ENCODE measurements around the gene SPECC1. TPM values are rescaled to one million over a fixed set of nuclear protein-coding genes. Genes with fewer than 3 reads are reported as not detected.
A peak's percentile ranks its signal among the peaks of the same experiment; 100 is the strongest.

The SPECC1 gene
- total RNA-seq, 2 donors from 2014 or later, result 15.8 to 17.4 TPM

DNA sequence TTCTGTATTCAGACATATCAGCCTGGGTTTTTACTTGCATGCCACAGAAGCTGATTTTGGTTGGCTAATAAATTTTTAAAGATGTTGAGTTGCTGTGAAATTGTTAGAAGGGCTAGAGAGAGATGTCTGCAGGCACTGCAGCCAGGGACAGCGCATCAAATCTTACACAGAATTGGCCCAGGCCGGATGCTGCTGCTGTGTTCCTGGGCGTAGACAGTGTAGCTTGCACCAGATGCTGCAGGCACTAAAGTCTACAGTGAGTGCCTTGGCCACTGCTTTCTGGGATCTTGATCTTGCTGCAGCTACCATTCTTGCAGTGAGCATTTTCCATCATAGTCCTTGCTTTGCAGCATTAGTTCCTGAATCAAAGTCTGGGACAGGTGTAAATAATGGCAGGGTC lies 169.9 kb downstream of the SPECC1 start:
- no peaks in the 10 kb centered on the region for H3K27me3 ChIP-seq
- TF ChIP-seq CTCF (IDR thresholded peaks at IDR 0.05), result no peak
- TF ChIP-seq POLR2A (IDR thresholded peaks at IDR 0.05), result no peak
- H3K9me3 ChIP-seq, result no peaks in the 10 kb centered on the region
- intact Hi-C loops (cut with DNase I), result no loop called here
- 94 to 100% methylated on average over 3 of the region's 3 CpGs for WGBS, 2 donors
- no peaks in the 10 kb centered on the region for H3K4me1 ChIP-seq
- no peaks in the 10 kb centered on the region for H3K36me3 ChIP-seq (replicated peaks in 1 of 2; ENCODE audit: insufficient read depth in 1 of 2, low read depth in 2 of 2)
- ATAC-seq (no peak), DNase-seq (no peak)
- H3K27ac ChIP-seq, result no peak overlapping the region
- no peak overlapping the region for H3K4me3 ChIP-seq

- DNase-seq (no peak), ATAC-seq (no peak)
- no peaks in the 10 kb centered on the region for H3K27me3 ChIP-seq
- intact Hi-C loops (cut with DNase I), result no loop called here
- H3K4me3 ChIP-seq, result no peak overlapping the region
- no peaks in the 10 kb centered on the region for H3K4me1 ChIP-seq
- 96 to 98% methylated on average over 1 of the region's 1 CpG for WGBS, 2 donors
- H3K27ac ChIP-seq, result no peak overlapping the region
- H3K36me3 ChIP-seq (replicated peaks in 1 of 2; ENCODE audit: insufficient read depth in 1 of 2, low read depth in 2 of 2), result no peaks in the 10 kb centered on the region
- no peaks in the 10 kb centered on the region for H3K9me3 ChIP-seq
- TF ChIP-seq CTCF (IDR thresholded peaks at IDR 0.05), result no peak
- TF ChIP-seq POLR2A (IDR thresholded peaks at IDR 0.05), result no peak
Measured at GRCh38 chr17:20180661-20181060, 171.5 kb downstream of the SPECC1 start.

DNA sequence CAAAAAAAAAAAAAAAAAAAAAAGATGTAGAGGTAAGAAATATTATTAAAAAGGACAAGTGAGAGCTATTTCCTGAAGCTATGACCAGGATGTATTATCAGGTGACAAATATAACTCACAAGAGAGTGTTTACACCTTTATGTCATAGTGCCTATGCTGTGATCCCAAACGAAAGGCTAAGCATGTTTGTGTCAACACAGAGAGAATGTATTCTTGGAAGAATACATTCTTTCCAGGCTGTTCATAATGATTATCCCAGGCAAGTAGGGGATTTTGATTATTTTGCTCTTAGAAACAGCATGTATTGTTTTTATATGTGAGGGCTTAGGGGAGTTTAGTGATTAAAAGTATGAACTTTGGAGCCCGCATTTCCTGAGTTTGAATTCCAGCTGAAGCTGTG lies 175.0 kb downstream of the SPECC1 start:
- DNase-seq (no peak), ATAC-seq (no peak)
- Histone ChIP-seq H3K36me3 (replicated peaks in 1 of 2; ENCODE audit: insufficient read depth in 1 of 2, low read depth in 2 of 2) (no peaks in the 10 kb centered on the region), H3K27ac (no peak overlapping the region), H3K9me3 (no peaks in the 10 kb centered on the region), H3K27me3 (no peaks in the 10 kb centered on the region), H3K4me1 (no peaks in the 10 kb centered on the region), H3K4me3 (no peak overlapping the region)
- WGBS, 2 donors, result 74 to 78% methylated on average over 2 of the region's 2 CpGs
- intact Hi-C loops (cut with DNase I), result no loop called here
- TF ChIP-seq CTCF (IDR thresholded peaks at IDR 0.05), result no peak
- TF ChIP-seq POLR2A (IDR thresholded peaks at IDR 0.05), result no peak

- H3K4me3 ChIP-seq, result no peak overlapping the region
- H3K36me3 ChIP-seq (replicated peaks in 1 of 2; ENCODE audit: insufficient read depth in 1 of 2, low read depth in 2 of 2), result no peaks in the 10 kb centered on the region
- no peak overlapping the region for H3K27ac ChIP-seq
- no peaks in the 10 kb centered on the region for H3K27me3 ChIP-seq
- 82 to 92% methylated on average over 8 to 10 of the region's 10 CpGs for WGBS, 2 donors
- no peak for TF ChIP-seq POLR2A (IDR thresholded peaks at IDR 0.05)
- TF ChIP-seq CTCF (IDR thresholded peaks at IDR 0.05), result no peak
- ATAC-seq (no peak), DNase-seq (peak in 1 of 4 donors; percentile 10)
- intact Hi-C loops (cut with DNase I), result no loop called here
- H3K4me1 ChIP-seq, result no peaks in the 10 kb centered on the region
- no peaks in the 10 kb centered on the region for H3K9me3 ChIP-seq
Measured at GRCh38 chr17:20184977-20185619, 175.9 kb downstream of the SPECC1 start.

DNA sequence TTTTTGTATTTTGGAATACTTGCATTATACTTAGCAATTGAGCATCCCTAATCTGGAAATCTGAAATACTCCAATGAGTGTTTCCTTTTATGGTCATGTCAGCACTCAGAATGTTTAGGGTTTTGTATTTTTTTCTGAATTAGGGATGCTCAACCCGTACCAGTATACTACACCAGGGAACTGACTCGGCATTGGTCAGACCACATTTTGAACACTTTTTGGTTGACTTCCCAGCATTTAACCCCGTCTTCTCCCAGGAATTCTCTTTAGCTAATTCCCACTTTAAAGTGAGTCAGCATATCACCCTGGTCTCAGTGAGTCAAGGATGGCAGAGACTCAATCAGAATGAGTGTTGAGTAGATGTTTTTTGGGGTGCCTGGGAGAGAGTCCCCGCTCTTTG lies 177.9 kb downstream of the SPECC1 start:
- no peaks in the 10 kb centered on the region for H3K4me1 ChIP-seq
- H3K27ac ChIP-seq, result no peak overlapping the region
- no peak for TF ChIP-seq CTCF (IDR thresholded peaks at IDR 0.05)
- no peak for TF ChIP-seq POLR2A (IDR thresholded peaks at IDR 0.05)
- H3K4me3 ChIP-seq, result no peak overlapping the region
- H3K36me3 ChIP-seq (replicated peaks in 1 of 2; ENCODE audit: insufficient read depth in 1 of 2, low read depth in 2 of 2), result no peaks in the 10 kb centered on the region
- 78 to 80% methylated on average over 4 of the region's 4 CpGs for WGBS, 2 donors
- intact Hi-C loops (cut with DNase I), result no loop called here
- DNase-seq (no peak), ATAC-seq (no peak)
- no peaks in the 10 kb centered on the region for H3K27me3 ChIP-seq
- no peaks in the 10 kb centered on the region for H3K9me3 ChIP-seq
